Measurements from ENCODE around the gene PFKL.

- TF ChIP-seq CTCF (optimal IDR thresholded peaks at IDR 0.05 in 1 of 3, IDR thresholded peaks at IDR 0.05 in 1 of 3, conservative IDR thresholded peaks at IDR 0.05 in 1 of 3; ENCODE audit: extremely low read depth in 1 of 3, insufficient read depth in 2 of 3, low read length in 3 of 3) (no peak), EZH2 (IDR thresholded peaks at IDR 0.05; ENCODE audit: low read length) (no peak)
Measured at GRCh38 chr21:44347911-44348451, 48.1 kb downstream of the PFKL start.

Measured in keratinocyte (primary cell).